KOPT-K1 (cell line): ENCODE measurements around the gene TSC22D4.

Source experiments
- H3K27ac ChIP-seq: fragments of 200-600 bp; sonication (generic); 2 replicates; pipeline ENCODE4 v1.5.1; 2016; ENCODE audit warnings: antibody characterized with exemption, mild to moderate bottlenecking, low read depth, low read length; ENCODE audit not compliant: poor library complexity, severe bottlenecking
- H3K36me3 ChIP-seq: fragments of 200-600 bp; sonication (generic); 2 replicates; pipeline ENCODE4 v1.5.1; 2017; ENCODE audit warnings: antibody characterized with exemption, mild to moderate bottlenecking, low read length, moderate library complexity; ENCODE audit not compliant: insufficient read depth
- H3K9me3 ChIP-seq: fragments of 200-600 bp; sonication (generic); 2 replicates; pipeline ENCODE4 v1.5.1; 2017; ENCODE audit warnings: antibody characterized with exemption, low read length, mild to moderate bottlenecking; ENCODE audit not compliant: insufficient read depth, poor library complexity, severe bottlenecking

The TSC22D4 gene

GRCh38 chr7:100432621-100433275, 46.3 kb downstream of the TSC22D4 start:
- Histone ChIP-seq H3K36me3 (peaks cover 53% of the 10 kb centered on the region), H3K27ac (peak overlapping the region; percentile 99), H3K9me3 (peaks cover 3% of the 10 kb centered on the region)

DNA sequence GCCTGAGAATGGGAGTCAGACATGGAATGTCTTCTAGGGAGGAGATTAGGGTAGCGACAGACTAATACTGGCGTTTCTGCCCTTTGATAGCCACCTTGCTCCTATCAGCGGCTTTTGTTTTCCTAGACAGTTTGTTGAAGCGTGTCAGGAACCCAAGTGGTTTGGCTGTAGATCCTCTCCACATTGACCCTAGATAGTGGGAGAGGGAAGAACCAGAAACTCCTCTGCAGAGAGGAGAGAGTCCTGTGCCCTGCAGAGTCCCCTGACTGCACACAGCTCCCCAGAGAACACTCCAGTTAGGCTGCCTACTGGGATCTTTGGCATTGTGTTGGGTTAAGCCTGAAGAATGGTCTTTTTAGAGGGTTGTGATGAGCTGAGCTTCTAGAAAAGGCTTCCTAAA, 47.0 kb downstream of the TSC22D4 start:
- Histone ChIP-seq H3K27ac (peak overlapping the region; percentile 99), H3K9me3 (peaks cover 6% of the 10 kb centered on the region), H3K36me3 (peaks cover 53% of the 10 kb centered on the region)

DNA sequence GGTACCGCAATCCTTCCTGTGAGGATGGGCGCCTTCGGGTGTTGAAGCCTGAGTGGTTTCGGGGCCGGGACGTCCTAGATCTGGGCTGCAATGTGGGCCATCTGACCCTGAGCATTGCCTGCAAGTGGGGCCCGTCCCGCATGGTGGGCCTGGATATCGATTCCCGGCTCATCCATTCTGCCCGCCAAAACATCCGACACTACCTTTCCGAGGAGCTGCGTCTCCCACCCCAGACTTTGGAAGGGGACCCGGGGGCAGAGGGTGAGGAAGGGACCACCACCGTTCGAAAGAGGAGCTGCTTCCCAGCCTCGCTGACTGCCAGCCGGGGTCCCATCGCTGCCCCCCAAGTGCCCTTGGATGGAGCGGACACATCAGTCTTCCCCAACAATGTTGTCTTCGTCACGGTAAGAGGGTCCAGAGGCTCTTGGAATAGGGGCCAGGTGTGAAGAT, 47.7 kb downstream of the TSC22D4 start:
- H3K27ac ChIP-seq = peak overlapping the region; percentile 99
- H3K9me3 ChIP-seq = peaks cover 6% of the 10 kb centered on the region
- H3K36me3 ChIP-seq = peaks cover 53% of the 10 kb centered on the region

- Histone ChIP-seq H3K9me3 (peaks cover 6% of the 10 kb centered on the region), H3K27ac (peak overlapping the region; percentile 99), H3K36me3 (peaks cover 51% of the 10 kb centered on the region)
These were observed 48.3 kb downstream of the TSC22D4 start for GRCh38 chr7:100430493-100431285.

DNA sequence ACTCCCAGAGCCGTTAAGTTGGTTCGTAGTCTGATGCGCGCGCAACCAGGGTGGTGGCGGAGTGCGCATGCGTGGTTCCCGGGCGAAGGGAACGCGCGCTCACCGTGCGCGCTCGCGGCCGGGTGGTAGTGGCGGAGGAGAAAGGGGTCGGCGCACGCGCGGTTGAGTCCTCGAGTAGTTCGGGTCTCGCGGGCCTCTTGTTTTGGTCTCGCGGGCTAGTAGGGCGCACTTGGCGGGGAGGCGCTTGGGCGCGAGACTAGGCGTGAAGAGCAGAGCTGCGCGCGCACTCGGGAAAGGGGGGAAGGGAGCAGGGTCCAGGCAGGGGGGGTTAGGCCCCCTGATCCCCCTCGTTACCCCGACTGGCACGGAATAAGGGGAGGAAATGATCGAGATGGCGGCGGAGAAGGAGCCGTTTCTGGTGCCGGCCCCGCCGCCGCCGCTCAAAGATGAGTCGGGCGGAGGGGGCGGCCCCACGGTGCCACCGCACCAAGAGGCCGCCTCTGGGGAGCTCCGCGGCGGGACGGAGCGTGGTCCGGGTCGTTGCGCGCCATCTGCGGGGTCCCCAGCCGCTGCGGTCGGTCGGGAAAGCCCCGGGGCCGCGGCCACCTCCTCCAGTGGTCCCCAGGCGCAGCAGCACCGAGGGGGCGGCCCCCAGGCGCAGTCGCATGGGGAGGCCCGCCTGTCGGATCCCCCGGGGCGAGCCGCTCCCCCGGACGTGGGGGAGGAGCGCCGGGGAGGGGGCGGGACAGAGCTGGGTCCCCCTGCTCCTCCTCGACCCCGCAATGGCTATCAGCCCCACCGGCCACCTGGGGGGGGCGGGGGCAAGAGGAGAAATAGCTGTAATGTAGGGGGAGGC, 49.1 kb downstream of the TSC22D4 start, which contains the start of gene MEPCE:
TSS of gene MEPCE (plus strand) at position 195 of the 856 bp plus-strand sequence. CDS start at position 383, 188 bp downstream.
- Histone ChIP-seq H3K36me3 (peaks cover 43% of the 10 kb centered on the region), H3K9me3 (peaks cover 6% of the 10 kb centered on the region), H3K27ac (peak within 1 kb of the TSS; percentile 99)

GRCh38 chr7:100428967-100429636, 49.9 kb downstream of the TSC22D4 start:
- H3K9me3 ChIP-seq = peaks cover 6% of the 10 kb centered on the region
- H3K36me3 ChIP-seq = peaks cover 35% of the 10 kb centered on the region
- H3K27ac ChIP-seq = peak overlapping the region; percentile 99

DNA sequence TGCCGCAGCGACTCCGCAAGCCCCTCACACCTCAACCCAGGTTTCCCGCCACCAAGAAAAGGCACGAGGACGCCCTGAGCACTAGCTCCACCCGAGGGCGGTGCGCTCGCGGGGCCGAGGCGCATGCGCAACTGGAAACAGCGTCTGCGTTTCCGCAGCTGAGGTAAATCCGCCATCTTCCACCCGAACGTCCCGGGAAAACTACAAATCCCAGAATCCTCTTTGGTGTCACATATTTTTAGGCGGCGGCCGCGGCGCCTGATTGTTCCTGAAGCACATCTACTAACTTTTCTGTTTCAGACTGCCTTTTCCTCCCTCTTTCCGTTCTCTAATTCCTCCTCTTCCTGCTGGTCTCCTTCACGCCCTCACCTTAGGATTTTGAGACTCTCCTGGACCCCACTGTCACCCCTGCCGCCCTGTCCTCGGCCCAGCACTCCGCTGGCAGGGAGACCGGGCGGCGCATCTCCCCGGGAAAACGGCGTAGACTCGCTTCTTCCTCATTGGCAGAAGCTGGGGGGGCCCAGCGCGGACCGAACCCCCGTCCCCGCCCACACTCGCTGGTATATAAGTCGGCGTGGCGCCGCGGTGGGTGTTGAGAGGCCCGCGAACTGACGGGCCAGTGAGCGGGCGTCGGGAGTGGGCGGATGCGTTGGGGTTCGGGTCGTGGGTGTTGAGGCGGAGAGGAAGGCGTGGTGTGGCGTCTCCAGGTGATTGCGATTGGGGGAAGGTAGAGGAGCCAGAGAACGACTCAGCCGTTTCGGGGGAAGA, 50.6 kb downstream of the TSC22D4 start, which contains the start of gene ZCWPW1:
TSS of gene ZCWPW1 (minus strand) at position 505 of the 768 bp plus-strand sequence. CDS start 8,054 bp downstream, outside the sequence.
- H3K36me3 ChIP-seq = peaks cover 28% of the 10 kb centered on the region
- peaks cover 6% of the 10 kb centered on the region for H3K9me3 ChIP-seq
- H3K27ac ChIP-seq = peak within 1 kb of the TSS; percentile 99

- H3K36me3 ChIP-seq = peaks cover 22% of the 10 kb centered on the region
- H3K27ac ChIP-seq = peak overlapping the region; percentile 99
- H3K9me3 ChIP-seq = peaks cover 6% of the 10 kb centered on the region
These were observed 51.2 kb downstream of the TSC22D4 start for GRCh38 chr7:100427762-100428198.

GRCh38 chr7:100426516-100426915, 52.5 kb downstream of the TSC22D4 start:
- H3K36me3 ChIP-seq = peaks cover 10% of the 10 kb centered on the region
- peaks cover 6% of the 10 kb centered on the region for H3K9me3 ChIP-seq
- H3K27ac ChIP-seq = no peak overlapping the region

DNA sequence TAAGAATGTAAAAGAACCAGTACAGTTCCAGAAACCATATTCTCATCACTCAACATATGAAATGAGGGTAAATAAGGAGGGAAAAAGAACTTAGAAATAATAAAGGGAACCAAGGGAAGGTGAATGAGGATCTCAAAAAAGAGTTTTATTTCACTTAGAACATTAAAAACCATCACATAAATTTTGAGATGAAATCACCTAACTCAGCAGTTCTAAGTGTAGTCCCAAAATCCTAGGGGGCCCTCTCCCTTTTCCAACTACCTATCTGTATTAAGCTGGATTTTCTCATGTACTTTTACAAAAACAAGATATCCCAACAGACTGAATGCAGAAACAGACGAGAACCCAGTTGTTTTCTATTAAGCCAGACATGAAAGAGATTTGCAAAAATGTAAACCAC, 53.7 kb downstream of the TSC22D4 start:
- Histone ChIP-seq H3K36me3 (no peaks in the 10 kb centered on the region), H3K9me3 (peaks cover 6% of the 10 kb centered on the region), H3K27ac (no peak overlapping the region)

DNA sequence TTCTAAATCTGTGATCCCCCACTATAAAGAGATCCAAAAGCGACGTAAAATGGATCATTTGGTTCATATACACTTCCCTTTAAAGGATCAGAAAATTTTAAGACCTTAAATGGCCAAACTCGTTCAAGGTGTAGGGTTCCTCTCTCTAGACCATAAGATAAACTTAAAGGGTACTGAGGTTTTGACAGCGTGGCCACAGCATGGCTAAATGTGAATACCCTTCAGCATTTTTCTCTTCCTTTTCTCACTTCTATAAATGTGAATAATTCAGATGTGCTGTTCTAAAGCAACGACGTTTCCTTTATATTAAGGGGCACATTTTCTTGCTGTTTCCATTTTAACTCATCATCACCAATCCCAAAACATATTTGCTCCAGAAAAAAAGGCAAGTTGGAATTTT, 55.7 kb downstream of the TSC22D4 start:
- H3K36me3 ChIP-seq = no peaks in the 10 kb centered on the region

DNA sequence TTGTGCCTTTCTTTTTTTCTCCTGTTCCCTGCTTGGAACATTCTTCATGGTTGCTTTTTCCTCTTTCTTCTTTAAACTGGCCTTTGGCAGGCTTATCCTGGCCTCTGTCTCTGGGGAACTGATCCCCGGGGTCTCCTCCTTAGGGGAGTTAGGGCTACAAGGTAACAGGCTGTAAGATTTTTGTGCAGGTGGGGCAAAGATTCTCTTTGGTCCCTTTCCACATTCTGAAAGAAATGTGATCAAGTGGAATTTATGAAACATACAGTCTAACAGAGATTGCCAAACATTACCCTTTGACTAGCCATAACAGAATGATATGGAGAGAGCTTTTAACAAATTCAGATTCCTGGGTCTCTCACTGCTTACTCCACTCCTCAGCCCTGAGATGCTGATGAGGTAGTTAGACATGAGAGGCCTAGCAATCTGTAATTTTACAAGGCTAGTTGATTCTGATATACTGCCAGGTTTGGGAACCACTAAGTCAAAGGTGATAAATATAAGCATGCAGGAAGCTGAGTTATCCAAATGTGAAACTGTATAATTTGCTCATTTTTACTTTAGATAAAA, 59.3 kb downstream of the TSC22D4 start:
- H3K27ac ChIP-seq = no peak overlapping the region
- no peaks in the 10 kb centered on the region for H3K9me3 ChIP-seq
- no peaks in the 10 kb centered on the region for H3K36me3 ChIP-seq

More for the DNA sequence above, 55.7 kb downstream of the TSC22D4 start:
- H3K9me3 ChIP-seq = peaks cover 6% of the 10 kb centered on the region
- H3K27ac ChIP-seq = no peak overlapping the region

- no peaks in the 10 kb centered on the region for H3K36me3 ChIP-seq
- H3K9me3 ChIP-seq = no peaks in the 10 kb centered on the region
- no peak overlapping the region for H3K27ac ChIP-seq
These were observed 59.9 kb downstream of the TSC22D4 start for GRCh38 chr7:100418930-100419659.
